Smooth muscle cell (in vitro differentiated cells): Measurements from ENCODE around the gene KRTDAP. TPM values are rescaled to one million over a fixed set of nuclear protein-coding genes. Genes with fewer than 3 reads are reported as not detected.
"Not testable (repeated sequence)": the region's sequence is repeated elsewhere in the genome, so short reads cannot be mapped to it uniquely, and the experiment has no call there.

ENCODE experiments used
- DNase-seq: peaks from one replicate; lab custom pipeline; 2025; ENCODE audit not compliant: unreplicated experiment; lab: John Stamatoyannopoulos, UW
- H2AFZ ChIP-seq: fragments of 200-600 bp; sonication (generic); 2 replicates; pipeline ENCODE4 v1.6.0; 2016; ENCODE audit warnings: antibody characterized with exemption, low read depth, mild to moderate bottlenecking
- H3F3A ChIP-seq: fragments of 200-600 bp; sonication (generic); 2 replicates; pipeline ENCODE4 v1.6.0; 2017; ENCODE audit warnings: antibody characterized with exemption, low read depth
- H3K27ac ChIP-seq: fragments of 200-600 bp; sonication (generic); 2 replicates; pipeline ENCODE4 v1.5.1; 2016; ENCODE audit warnings: low read depth, mild to moderate bottlenecking
- H3K27me3 ChIP-seq: fragments of 200-600 bp; sonication (generic); 2 replicates; pipeline ENCODE4 v1.6.1; 2016; ENCODE audit warnings: low read depth, mild to moderate bottlenecking
- H3K36me3 ChIP-seq: fragments of 200-600 bp; sonication (generic); 2 replicates; pipeline ENCODE4 v1.5.1; 2016; ENCODE audit warnings: low read depth
- H3K4me1 ChIP-seq: fragments of 200-600 bp; sonication (generic); 2 replicates; pipeline ENCODE4 v1.5.1; 2016; ENCODE audit warnings: low read depth
- H3K4me2 ChIP-seq: fragments of 200-600 bp; sonication (generic); 2 replicates; pipeline ENCODE4 v1.6.0; 2016; ENCODE audit warnings: mild to moderate bottlenecking
- H3K4me3 ChIP-seq: fragments of 200-600 bp; sonication (generic); 2 replicates; pipeline ENCODE4 v1.5.1; 2016; ENCODE audit warnings: mild to moderate bottlenecking
- H3K79me2 ChIP-seq: fragments of 200-600 bp; sonication (generic); 2 replicates; pipeline ENCODE4 v1.6.0; 2016; ENCODE audit warnings: low read depth, mild to moderate bottlenecking
- H3K9ac ChIP-seq: fragments of 200-600 bp; sonication (generic); 2 replicates; pipeline ENCODE4 v1.6.0; 2016; ENCODE audit warnings: low read depth
- H3K9me3 ChIP-seq: fragments of 200-600 bp; sonication (generic); replicated peaks from 2 replicates; pipeline ENCODE4 v1.5.1; 2016; ENCODE audit warnings: low read depth
- H4K20me1 ChIP-seq: fragments of 200-600 bp; sonication (generic); 2 replicates; pipeline ENCODE4 v1.6.0; 2016; ENCODE audit warnings: low read depth
- WGBS: methylation state at CpG from one replicate; pipeline ENCODE4 v1.1.7; 2016; ENCODE audit warnings: low lambda C conversion rate; 5-methylcytosine and 5-hydroxymethylcytosine counted together
- polyA plus RNA-seq: library from polyadenylated mRNA; unstranded; fragments of >200 nt; fragmentation: Nextera tagmentation; extraction: Ambion mirVana; gene quantifications from 2 replicates; pipeline ENCODE4 v1.2.1, GENCODE V29; 2016
- total RNA-seq: library from RNA; depleted of rRNA; stranded (reverse); fragments of >200 nt; gene quantifications from 2 replicates; pipeline ENCODE4 v1.2.3, GENCODE V29; 2014
- TF ChIP-seq, protein P1 (sequence below): fragments of 200-600 bp; sonication (generic); IDR thresholded peaks from 2 replicates; pipeline ENCODE4 v1.5.1; 2017; ENCODE audit warnings: borderline replicate concordance, mild to moderate bottlenecking, antibody characterized with exemption; ENCODE audit not compliant: insufficient read depth, poor library complexity, severe bottlenecking

The KRTDAP gene
- total and polyA plus RNA-seq, 2 experiments from 2014 or later, result 68.3 to 298 TPM

DNA sequence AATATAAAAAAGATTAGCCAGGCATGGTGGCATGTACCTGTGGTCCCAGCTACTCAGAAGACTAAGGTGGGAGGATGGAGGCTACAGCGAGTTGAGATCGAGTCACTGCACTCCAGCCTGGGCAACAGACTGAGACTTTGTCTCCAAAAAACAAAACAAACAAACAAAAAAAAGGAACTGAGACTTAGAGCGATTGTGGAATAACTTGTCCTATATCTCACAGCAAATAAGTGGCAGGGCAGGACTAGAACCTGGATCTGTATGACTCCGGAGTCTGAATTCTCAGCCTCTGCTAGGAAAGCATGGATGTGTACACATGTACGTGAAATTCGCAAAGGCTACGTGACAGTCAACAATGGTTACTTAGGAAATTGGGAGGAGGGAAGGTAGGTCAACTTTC lies 20.1 kb downstream of the KRTDAP start:
- no peak overlapping the region for H3K9ac ChIP-seq
- H3K36me3 ChIP-seq, result no peaks in the 10 kb centered on the region
- H3K4me2 ChIP-seq, result no peak overlapping the region
- H3F3A ChIP-seq, result no peaks in the 10 kb centered on the region
- WGBS, result 87% methylated on average over 7 of the region's 7 CpGs
- no peaks in the 10 kb centered on the region for H3K9me3 ChIP-seq
- H4K20me1 ChIP-seq, result no peaks in the 10 kb centered on the region
- H2AFZ ChIP-seq, result no peak overlapping the region
- no peaks in the 10 kb centered on the region for H3K27me3 ChIP-seq
- H3K79me2 ChIP-seq, result no peaks in the 10 kb centered on the region
- DNase-seq, result no peak
- H3K4me3 ChIP-seq, result no peak overlapping the region
- TF ChIP-seq, protein P1, sequence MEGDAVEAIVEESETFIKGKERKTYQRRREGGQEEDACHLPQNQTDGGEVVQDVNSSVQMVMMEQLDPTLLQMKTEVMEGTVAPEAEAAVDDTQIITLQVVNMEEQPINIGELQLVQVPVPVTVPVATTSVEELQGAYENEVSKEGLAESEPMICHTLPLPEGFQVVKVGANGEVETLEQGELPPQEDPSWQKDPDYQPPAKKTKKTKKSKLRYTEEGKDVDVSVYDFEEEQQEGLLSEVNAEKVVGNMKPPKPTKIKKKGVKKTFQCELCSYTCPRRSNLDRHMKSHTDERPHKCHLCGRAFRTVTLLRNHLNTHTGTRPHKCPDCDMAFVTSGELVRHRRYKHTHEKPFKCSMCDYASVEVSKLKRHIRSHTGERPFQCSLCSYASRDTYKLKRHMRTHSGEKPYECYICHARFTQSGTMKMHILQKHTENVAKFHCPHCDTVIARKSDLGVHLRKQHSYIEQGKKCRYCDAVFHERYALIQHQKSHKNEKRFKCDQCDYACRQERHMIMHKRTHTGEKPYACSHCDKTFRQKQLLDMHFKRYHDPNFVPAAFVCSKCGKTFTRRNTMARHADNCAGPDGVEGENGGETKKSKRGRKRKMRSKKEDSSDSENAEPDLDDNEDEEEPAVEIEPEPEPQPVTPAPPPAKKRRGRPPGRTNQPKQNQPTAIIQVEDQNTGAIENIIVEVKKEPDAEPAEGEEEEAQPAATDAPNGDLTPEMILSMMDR, result no peak
- no peak overlapping the region for H3K27ac ChIP-seq
- H3K4me1 ChIP-seq, result no peaks in the 10 kb centered on the region

DNA sequence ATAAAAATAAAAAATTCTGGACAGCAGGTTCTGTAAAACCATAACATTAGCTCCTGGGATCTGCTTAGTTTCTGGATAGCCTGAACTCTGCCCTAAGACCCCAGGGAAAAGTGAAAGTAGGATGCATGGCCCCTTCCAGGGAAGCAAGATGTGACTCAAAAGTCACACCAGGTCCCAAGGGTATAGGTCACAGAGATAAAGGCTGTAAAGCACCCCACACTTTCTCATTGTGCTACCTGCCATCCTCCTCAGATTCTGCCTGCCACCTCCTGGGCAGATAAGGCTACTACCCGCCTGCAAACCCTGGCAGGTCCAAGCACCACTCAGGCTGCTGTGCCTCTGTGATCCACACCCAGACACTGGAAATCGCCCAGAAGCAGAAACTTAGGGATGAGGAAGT lies 21.6 kb downstream of the KRTDAP start:
- Histone ChIP-seq H3K27ac (no peak overlapping the region), H2AFZ (no peak overlapping the region), H3K9ac (no peak overlapping the region), H3K9me3 (no peaks in the 10 kb centered on the region), H3K4me3 (no peak overlapping the region), H3K27me3 (no peaks in the 10 kb centered on the region), H3F3A (no peaks in the 10 kb centered on the region), H4K20me1 (no peaks in the 10 kb centered on the region), H3K4me2 (no peak overlapping the region), H3K4me1 (no peaks in the 10 kb centered on the region), H3K36me3 (no peaks in the 10 kb centered on the region), H3K79me2 (no peaks in the 10 kb centered on the region)
- TF ChIP-seq, protein P1, result peak; percentile 33
- WGBS, result 66% methylated on average over 2 of the region's 2 CpGs
- DNase-seq, result no peak

DNA sequence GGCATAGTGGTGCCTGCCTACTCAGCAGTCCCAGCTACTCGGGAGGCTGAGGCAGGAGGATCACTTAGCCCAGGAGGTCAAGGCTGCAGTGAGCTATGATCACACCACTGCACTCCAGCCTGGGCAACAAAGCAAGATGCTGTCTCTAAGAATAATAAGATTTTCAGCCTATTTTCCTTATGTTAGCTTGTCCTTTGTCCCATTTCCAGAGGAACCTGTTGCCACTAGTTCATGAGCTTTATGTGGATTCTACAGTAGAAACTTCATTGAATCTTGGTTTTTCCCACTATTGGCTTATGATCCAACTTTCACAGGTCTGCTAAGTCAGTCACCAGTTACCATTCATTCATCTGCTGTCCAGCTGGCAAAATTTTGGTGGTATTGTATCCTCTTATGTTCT lies 24.0 kb downstream of the KRTDAP start:
- no peaks in the 10 kb centered on the region for H3K79me2 ChIP-seq
- no peak overlapping the region for H3K4me3 ChIP-seq
- H3K9me3 ChIP-seq, result no peaks in the 10 kb centered on the region
- H3K4me1 ChIP-seq, result no peaks in the 10 kb centered on the region
- no peaks in the 10 kb centered on the region for H3K36me3 ChIP-seq
- H3K4me2 ChIP-seq, result no peak overlapping the region
- H3K27me3 ChIP-seq, result no peaks in the 10 kb centered on the region
- TF ChIP-seq, protein P1, result no peak
- WGBS, result 86% methylated on average over 1 of the region's 1 CpG
- no peaks in the 10 kb centered on the region for H4K20me1 ChIP-seq
- no peak for DNase-seq
- H3F3A ChIP-seq, result no peaks in the 10 kb centered on the region
- no peak overlapping the region for H3K27ac ChIP-seq
- H2AFZ ChIP-seq, result no peak overlapping the region
- no peak overlapping the region for H3K9ac ChIP-seq

DNA sequence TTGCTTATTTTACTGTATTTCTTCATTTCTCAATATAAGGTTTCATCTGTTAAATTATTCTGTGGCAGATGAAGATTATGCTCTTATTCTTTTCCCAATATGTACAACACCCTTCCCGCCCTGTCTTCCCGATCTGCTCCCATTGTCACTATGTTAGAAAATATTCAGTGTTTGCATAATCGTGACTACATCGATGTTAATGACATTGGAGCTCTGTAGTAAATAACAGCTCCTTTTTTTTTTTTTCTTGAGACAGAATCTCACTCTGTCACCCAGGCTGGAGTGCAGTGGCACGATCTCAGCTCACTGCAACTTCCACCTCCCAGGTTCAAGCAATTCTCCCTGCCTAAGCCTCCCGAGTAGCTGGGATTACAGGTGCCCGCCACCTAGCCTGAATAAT lies 27.3 kb downstream of the KRTDAP start:
- H3F3A ChIP-seq, H3K4me2 ChIP-seq, H3K9ac ChIP-seq, H3K79me2 ChIP-seq, H4K20me1 ChIP-seq, H3K27ac ChIP-seq, H3K27me3 ChIP-seq, H3K9me3 ChIP-seq, DNase-seq, H2AFZ ChIP-seq, H3K4me1 ChIP-seq, H3K36me3 ChIP-seq, H3K4me3 ChIP-seq: not testable (repeated sequence)
- WGBS, result 93% methylated on average over 7 of the region's 7 CpGs
